Peyer's patch (tissue), 4 donors: Measurements from ENCODE around the gene PRR33.

Experiments used
- POLR2A ChIP-seq, 2 donors: fragments of 450-650 bp; IDR thresholded peaks; one replicate each; pipeline ENCODE4 v1.5.1; 2017; ENCODE audit warnings: antibody characterized with exemption in 2 of 2, mild to moderate bottlenecking in 2 of 2, moderate library complexity in 2 of 2
- TF ChIP-seq, protein P1 (sequence below), 6 experiments: fragments of 450-650 bp in 4 of 6; fragments of 200-600 bp in 2 of 6; sonication (generic) in 1 of 6; IDR thresholded peaks; one replicate each; pipeline ENCODE4 v1.5.1; 2017 to 2019; ENCODE audit warnings: antibody characterized with exemption in 6 of 6, mild to moderate bottlenecking in 3 of 6, moderate library complexity in 1 of 6

DNA sequence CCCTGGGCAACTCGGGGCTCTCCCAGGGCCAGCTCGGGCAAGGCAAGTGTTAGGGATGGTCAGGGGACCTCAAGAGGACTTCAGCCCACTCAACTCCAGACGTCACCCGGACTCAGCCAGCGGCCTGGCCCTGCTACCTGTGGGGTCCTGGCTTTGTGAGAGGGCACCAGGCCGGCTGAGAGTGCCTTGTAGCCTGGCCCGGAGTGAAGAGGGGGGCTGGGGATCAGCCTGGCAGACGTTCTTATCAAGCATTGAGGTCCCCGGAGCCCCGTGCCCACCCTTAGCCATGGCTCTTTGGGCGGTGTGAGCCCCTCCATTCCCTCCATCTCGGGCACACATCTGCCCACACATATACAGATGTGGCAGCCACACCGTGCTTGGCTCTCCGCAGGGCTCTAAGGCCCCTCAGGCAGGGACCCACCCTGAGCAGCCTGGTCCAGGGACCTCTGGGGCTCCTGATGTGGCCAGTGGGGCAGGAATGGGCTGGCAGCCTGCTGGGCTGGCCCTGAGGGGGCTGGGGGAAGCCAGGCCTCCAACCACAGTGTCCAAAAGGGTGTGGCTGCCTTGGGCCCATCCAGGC lies 23.5 kb downstream of the PRR33 start:
- TF ChIP-seq, protein P1, sequence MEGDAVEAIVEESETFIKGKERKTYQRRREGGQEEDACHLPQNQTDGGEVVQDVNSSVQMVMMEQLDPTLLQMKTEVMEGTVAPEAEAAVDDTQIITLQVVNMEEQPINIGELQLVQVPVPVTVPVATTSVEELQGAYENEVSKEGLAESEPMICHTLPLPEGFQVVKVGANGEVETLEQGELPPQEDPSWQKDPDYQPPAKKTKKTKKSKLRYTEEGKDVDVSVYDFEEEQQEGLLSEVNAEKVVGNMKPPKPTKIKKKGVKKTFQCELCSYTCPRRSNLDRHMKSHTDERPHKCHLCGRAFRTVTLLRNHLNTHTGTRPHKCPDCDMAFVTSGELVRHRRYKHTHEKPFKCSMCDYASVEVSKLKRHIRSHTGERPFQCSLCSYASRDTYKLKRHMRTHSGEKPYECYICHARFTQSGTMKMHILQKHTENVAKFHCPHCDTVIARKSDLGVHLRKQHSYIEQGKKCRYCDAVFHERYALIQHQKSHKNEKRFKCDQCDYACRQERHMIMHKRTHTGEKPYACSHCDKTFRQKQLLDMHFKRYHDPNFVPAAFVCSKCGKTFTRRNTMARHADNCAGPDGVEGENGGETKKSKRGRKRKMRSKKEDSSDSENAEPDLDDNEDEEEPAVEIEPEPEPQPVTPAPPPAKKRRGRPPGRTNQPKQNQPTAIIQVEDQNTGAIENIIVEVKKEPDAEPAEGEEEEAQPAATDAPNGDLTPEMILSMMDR (IDR thresholded peaks at IDR 0.05), result no peak
- TF ChIP-seq POLR2A (IDR thresholded peaks at IDR 0.05), result no peak
